Mesendoderm (in vitro differentiated cells): ENCODE measurements around the gene RNF213.

Experiments used
- DNase-seq: peaks from one replicate; pipeline ENCODE4 v3.0.0; 2013
- H2AK5ac ChIP-seq: 2 replicates; pipeline ENCODE4 v1.6.1; 2013; ENCODE audit warnings: low read length, inconsistent platforms
- H2BK120ac ChIP-seq: 2 replicates; pipeline ENCODE4 v1.6.1; 2013; ENCODE audit warnings: low read depth, mild to moderate bottlenecking, low read length, moderate library complexity, mixed read lengths
- H2BK15ac ChIP-seq: replicated peaks from 2 replicates; pipeline ENCODE4 v1.6.1; 2013; ENCODE audit warnings: low read depth, mild to moderate bottlenecking, moderate library complexity
- H2BK5ac ChIP-seq: 2 replicates; pipeline ENCODE4 v1.6.1; 2013; ENCODE audit warnings: low read length, inconsistent platforms
- H3K18ac ChIP-seq: 2 replicates; pipeline ENCODE4 v1.6.1; 2013; ENCODE audit warnings: mild to moderate bottlenecking, low read length, mixed read lengths
- H3K23ac ChIP-seq: one replicate; pipeline ENCODE4 v1.6.1; 2013; ENCODE audit warnings: low read length
- H3K27ac ChIP-seq: 2 replicates; pipeline ENCODE4 v1.5.1; 2013; ENCODE audit warnings: low read depth, mild to moderate bottlenecking, inconsistent platforms, low read length, moderate library complexity
- H3K27me3 ChIP-seq: 2 replicates; pipeline ENCODE4 v1.6.1; 2013; ENCODE audit warnings: low read length, control low read depth, mild to moderate bottlenecking, inconsistent platforms; ENCODE audit not compliant: insufficient read depth, poor library complexity
- H3K36me3 ChIP-seq: 2 replicates; pipeline ENCODE4 v1.6.1; 2013; ENCODE audit warnings: low read length, inconsistent platforms; ENCODE audit not compliant: control insufficient read depth, insufficient read depth
- H3K4ac ChIP-seq: one replicate; pipeline ENCODE4 v1.6.1; 2013; ENCODE audit warnings: low read depth, mild to moderate bottlenecking, low read length, moderate library complexity
- H3K4me1 ChIP-seq: 2 replicates; pipeline ENCODE4 v1.6.1; 2013; ENCODE audit warnings: low read depth, low read length, inconsistent platforms; ENCODE audit not compliant: control insufficient read depth
- H3K4me2 ChIP-seq: 2 replicates; pipeline ENCODE4 v1.6.1; 2013; ENCODE audit warnings: low read length
- H3K4me3 ChIP-seq: 2 replicates; pipeline ENCODE4 v1.5.1; 2013; ENCODE audit warnings: mild to moderate bottlenecking, low read length
- H3K56ac ChIP-seq: one replicate; pipeline ENCODE4 v1.6.1; 2013; ENCODE audit warnings: low read length
- H3K79me1 ChIP-seq: 2 replicates; pipeline ENCODE4 v1.6.1; 2013; ENCODE audit warnings: low read length, inconsistent platforms
- H3K79me2 ChIP-seq: 2 replicates; pipeline ENCODE4 v1.6.1; 2013; ENCODE audit warnings: mild to moderate bottlenecking, low read length; ENCODE audit not compliant: control insufficient read depth, insufficient read depth
- H3K9ac ChIP-seq: 2 replicates; pipeline ENCODE4 v1.6.1; 2013; ENCODE audit warnings: low read length, inconsistent platforms
- H4K5ac ChIP-seq: one replicate; pipeline ENCODE4 v1.6.1; 2013; ENCODE audit warnings: low read length
- H4K8ac ChIP-seq: one replicate; pipeline ENCODE4 v1.6.1; 2013; ENCODE audit warnings: low read depth, mild to moderate bottlenecking, control low read depth, low read length, moderate library complexity
- WGBS: extraction: QIAGEN DNeasy Blood & Tissue Kit; methylation state at CpG from one replicate; pipeline ENCODE4 v1.1.7; 2013; ENCODE audit warnings: low lambda C conversion rate, missing lambda C conversion rate; ENCODE audit not compliant: insufficient coverage; ENCODE audit errors: extremely low coverage; 5-methylcytosine and 5-hydroxymethylcytosine counted together

Gene RNF213

DNA sequence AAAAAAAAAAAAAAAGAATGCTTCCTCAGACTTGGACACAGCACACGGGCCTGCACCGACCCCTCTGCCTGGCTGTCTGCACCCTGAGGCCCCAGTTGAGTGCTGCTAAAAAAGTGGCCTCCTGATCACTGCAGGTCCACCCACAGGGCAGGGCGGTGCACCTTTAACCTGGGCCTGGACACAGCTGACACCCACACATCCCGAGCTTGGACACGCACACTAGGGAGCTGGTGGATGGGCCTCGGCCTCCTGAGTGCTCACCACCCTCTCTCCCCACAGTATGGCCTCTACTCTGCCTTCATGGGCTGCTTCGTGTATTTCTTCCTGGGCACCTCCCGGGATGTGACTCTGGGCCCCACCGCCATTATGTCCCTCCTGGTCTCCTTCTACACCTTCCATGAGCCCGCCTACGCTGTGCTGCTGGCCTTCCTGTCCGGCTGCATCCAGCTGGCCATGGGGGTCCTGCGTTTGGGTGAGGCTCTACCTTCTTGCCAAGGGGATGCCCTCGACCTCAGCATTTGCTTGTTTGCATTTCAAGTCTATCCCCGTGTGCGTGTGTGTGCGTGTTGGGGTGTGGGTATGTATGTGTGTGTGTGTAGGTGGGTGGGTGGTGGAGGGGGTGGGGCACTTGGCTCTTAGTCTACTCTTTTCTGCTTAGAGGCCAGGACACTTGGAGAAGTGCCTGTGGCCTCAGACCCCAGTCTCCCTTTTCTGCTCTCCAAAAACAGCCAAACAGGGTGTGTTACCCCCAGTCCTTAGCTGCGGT is 38.1 kb upstream of the RNF213 start:
- no peak overlapping the region for H4K5ac ChIP-seq
- WGBS = no CpG with 5 or more reads among the region's 18 CpGs
- H3K18ac ChIP-seq = no peak overlapping the region
- no peak overlapping the region for H2BK15ac ChIP-seq
- H3K79me1 ChIP-seq = peaks cover 3% of the 10 kb centered on the region
- H3K4me3 ChIP-seq = no peak overlapping the region
- no peak overlapping the region for H2BK5ac ChIP-seq
- DNase-seq = no peak
- no peak overlapping the region for H3K4ac ChIP-seq
- peaks cover 3% of the 10 kb centered on the region for H3K4me1 ChIP-seq
- H2AK5ac ChIP-seq = no peak overlapping the region
- H4K8ac ChIP-seq = no peak overlapping the region
- H3K27me3 ChIP-seq = no peaks in the 10 kb centered on the region
- no peak overlapping the region for H3K4me2 ChIP-seq
- H3K23ac ChIP-seq = no peak overlapping the region
- H3K27ac ChIP-seq = no peak overlapping the region
- no peak overlapping the region for H2BK120ac ChIP-seq
- H3K9ac ChIP-seq = no peak overlapping the region
- peaks cover 2% of the 10 kb centered on the region for H3K79me2 ChIP-seq
- H3K56ac ChIP-seq = no peak overlapping the region
- H3K36me3 ChIP-seq = no peaks in the 10 kb centered on the region

DNA sequence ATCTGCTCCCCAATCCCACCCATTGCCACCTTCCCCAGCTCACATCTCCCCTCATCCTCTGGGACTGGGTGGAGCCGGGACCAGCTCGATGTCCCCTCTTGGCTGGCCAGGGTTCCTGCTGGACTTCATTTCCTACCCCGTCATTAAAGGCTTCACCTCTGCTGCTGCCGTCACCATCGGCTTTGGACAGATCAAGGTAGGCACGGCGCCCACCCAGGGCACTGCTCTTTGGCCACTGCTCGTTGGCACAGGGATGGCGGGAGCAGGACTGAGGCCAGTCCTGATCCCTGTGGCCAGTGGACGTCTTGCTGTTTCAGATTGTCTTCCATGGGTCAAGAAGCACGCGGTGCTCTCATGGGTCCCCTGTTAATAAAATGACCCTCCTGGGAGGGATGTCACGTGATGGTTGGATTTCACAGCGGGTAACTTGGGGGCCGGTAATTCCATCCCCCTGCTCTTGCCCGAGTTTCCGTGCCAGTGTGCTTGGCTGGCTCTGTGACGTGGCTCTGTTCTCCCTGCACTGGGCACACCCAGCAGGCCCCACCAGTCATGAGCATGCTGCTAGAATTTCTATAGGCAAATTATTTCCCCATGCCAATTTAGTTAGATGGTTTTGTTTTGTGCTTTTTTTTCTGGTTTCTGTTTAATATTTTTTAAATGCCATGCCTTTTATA is 37.4 kb upstream of the RNF213 start:
- Histone ChIP-seq H3K9ac (no peak overlapping the region), H3K18ac (no peak overlapping the region), H3K4me2 (no peak overlapping the region), H3K36me3 (no peaks in the 10 kb centered on the region), H3K4me1 (peaks cover 3% of the 10 kb centered on the region), H3K56ac (no peak overlapping the region), H3K23ac (no peak overlapping the region), H3K27ac (no peak overlapping the region), H2BK5ac (no peak overlapping the region), H4K8ac (no peak overlapping the region), H3K79me2 (peaks cover 2% of the 10 kb centered on the region), H3K79me1 (no peaks in the 10 kb centered on the region), H4K5ac (no peak overlapping the region), H3K27me3 (no peaks in the 10 kb centered on the region), H2BK120ac (no peak overlapping the region), H3K4ac (no peak overlapping the region), H3K4me3 (no peak overlapping the region), H2BK15ac (no peak overlapping the region), H2AK5ac (no peak overlapping the region)
- no CpG with 5 or more reads among the region's 18 CpGs for WGBS
- no peak for DNase-seq

DNA sequence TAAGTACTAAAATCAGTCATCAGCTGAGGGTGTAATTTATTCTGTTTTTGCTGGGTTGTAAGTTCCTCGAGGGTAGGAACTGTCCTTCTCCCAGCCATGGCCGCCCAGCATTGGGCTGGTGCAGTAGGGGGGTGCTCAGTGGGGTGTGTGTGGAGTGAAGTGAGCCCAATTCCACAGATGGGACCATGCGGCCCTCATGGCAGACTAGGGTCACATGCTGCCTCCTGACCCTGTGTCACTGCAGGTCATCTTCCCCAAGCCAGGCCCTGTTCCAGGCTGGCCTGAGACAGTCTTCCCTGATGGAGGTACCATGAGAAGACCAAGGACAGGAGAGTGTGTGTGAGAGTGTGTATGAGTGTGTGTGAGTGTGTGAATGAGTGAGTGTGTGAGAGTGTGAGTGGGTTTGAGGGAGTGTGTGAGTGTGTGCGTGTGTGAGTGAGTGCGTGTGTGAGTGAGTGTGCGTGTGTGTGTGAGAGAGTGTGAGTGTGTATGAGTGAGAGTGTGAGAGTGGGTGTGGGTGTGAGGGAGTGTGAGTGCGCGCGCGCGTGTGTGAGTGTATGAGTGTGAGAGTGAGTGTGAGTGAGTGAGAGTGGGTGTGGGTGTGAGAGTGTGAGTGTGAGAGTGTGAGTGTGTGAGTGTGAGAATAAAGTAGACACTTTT is 36.7 kb upstream of the RNF213 start:
- no peak overlapping the region for H3K9ac ChIP-seq
- H2BK5ac ChIP-seq = no peak overlapping the region
- H3K18ac ChIP-seq = no peak overlapping the region
- H2BK15ac ChIP-seq = no peak overlapping the region
- H3K27me3 ChIP-seq = no peaks in the 10 kb centered on the region
- DNase-seq = no peak
- no peak overlapping the region for H3K4me3 ChIP-seq
- no peak overlapping the region for H4K5ac ChIP-seq
- H3K79me2 ChIP-seq = peaks cover 2% of the 10 kb centered on the region
- no peaks in the 10 kb centered on the region for H3K79me1 ChIP-seq
- no peak overlapping the region for H3K4me2 ChIP-seq
- peaks cover 3% of the 10 kb centered on the region for H3K4me1 ChIP-seq
- H3K4ac ChIP-seq = no peak overlapping the region
- H3K27ac ChIP-seq = no peak overlapping the region
- 100% methylated on average over 7 of the region's 11 CpGs for WGBS
- no peak overlapping the region for H2AK5ac ChIP-seq
- H3K36me3 ChIP-seq = no peaks in the 10 kb centered on the region
- H4K8ac ChIP-seq = no peak overlapping the region
- H3K56ac ChIP-seq = no peak overlapping the region
- H3K23ac ChIP-seq = no peak overlapping the region
- H2BK120ac ChIP-seq = no peak overlapping the region

DNA sequence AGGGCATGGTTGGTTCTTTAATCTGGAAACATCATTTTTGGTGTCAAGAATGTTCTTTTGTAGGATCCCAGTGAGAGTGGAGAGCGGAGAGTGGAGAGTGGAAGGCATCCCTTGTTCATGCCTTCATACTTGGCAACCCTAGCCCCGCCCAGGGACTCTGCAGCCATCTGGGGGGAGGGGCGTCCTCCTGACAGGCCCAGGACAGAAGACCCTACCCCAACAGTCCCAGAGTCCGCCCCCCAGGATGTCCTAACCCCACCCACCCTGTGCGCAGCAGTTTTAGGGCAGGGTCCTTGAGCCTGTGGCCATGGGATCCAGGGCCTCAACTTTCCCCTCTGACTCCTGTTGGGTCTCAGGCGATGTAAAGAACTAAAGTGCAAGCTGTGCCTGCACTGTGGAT is 36.0 kb upstream of the RNF213 start:
- peaks cover 3% of the 10 kb centered on the region for H3K4me1 ChIP-seq
- WGBS = no CpG with 5 or more reads among the region's 6 CpGs
- H4K8ac ChIP-seq = no peak overlapping the region
- H3K79me2 ChIP-seq = peaks cover 2% of the 10 kb centered on the region
- H3K4ac ChIP-seq = no peak overlapping the region
- H3K56ac ChIP-seq = no peak overlapping the region
- H3K9ac ChIP-seq = no peak overlapping the region
- H4K5ac ChIP-seq = no peak overlapping the region
- H3K4me2 ChIP-seq = no peak overlapping the region
- no peaks in the 10 kb centered on the region for H3K79me1 ChIP-seq
- H2BK15ac ChIP-seq = no peak overlapping the region
- H3K23ac ChIP-seq = no peak overlapping the region
- no peak overlapping the region for H3K27ac ChIP-seq
- no peak overlapping the region for H2AK5ac ChIP-seq
- no peak overlapping the region for H3K4me3 ChIP-seq
- H3K18ac ChIP-seq = no peak overlapping the region
- H2BK120ac ChIP-seq = no peak overlapping the region
- no peaks in the 10 kb centered on the region for H3K36me3 ChIP-seq
- DNase-seq = peak; percentile 29
- no peaks in the 10 kb centered on the region for H3K27me3 ChIP-seq
- no peak overlapping the region for H2BK5ac ChIP-seq

DNA sequence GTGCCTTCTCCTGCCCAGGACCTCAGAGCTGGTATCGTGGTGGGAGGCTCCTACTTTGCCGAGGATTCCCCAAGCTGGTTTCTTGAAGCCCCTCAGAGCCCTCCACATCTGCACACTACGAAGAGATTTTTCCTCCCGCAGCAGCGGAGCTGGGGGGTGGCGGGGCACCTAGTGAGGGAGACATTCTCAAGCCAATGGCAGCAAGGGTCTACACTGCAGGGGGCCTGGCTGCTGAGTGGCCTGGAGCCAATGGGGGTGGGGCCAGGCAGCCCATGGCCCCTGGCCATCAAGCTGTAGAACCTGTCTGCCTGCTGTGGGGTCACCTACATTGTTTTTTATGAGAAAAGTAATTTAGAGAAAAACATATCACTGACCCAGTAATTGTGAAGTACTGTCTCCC is 35.4 kb upstream of the RNF213 start:
- no peaks in the 10 kb centered on the region for H3K27me3 ChIP-seq
- no peak overlapping the region for H3K27ac ChIP-seq
- no peak overlapping the region for H4K8ac ChIP-seq
- no peaks in the 10 kb centered on the region for H3K79me2 ChIP-seq
- H3K4me3 ChIP-seq = no peak overlapping the region
- no peak overlapping the region for H2AK5ac ChIP-seq
- no peak overlapping the region for H3K23ac ChIP-seq
- no peak overlapping the region for H3K9ac ChIP-seq
- no peaks in the 10 kb centered on the region for H3K36me3 ChIP-seq
- H3K4me1 ChIP-seq = peaks cover 3% of the 10 kb centered on the region
- DNase-seq = peak; percentile 18
- no peak overlapping the region for H3K4ac ChIP-seq
- H4K5ac ChIP-seq = no peak overlapping the region
- H2BK5ac ChIP-seq = no peak overlapping the region
- H2BK120ac ChIP-seq = no peak overlapping the region
- H3K56ac ChIP-seq = no peak overlapping the region
- no peak overlapping the region for H3K18ac ChIP-seq
- no peaks in the 10 kb centered on the region for H3K79me1 ChIP-seq
- H2BK15ac ChIP-seq = no peak overlapping the region
- WGBS = no CpG with 5 or more reads among the region's 6 CpGs
- no peak overlapping the region for H3K4me2 ChIP-seq
